ENCODE data around the gene CFAP46.

- no peak for TF ChIP-seq EZH2 (IDR thresholded peaks at IDR 0.05; ENCODE audit: insufficient read depth, poor library complexity, severe bottlenecking)
- no peak for TF ChIP-seq EZH2phosphoT487 (IDR thresholded peaks at IDR 0.05; ENCODE audit: insufficient read depth, low read depth)
Observed at GRCh38 chr10:132975831-132976682, 33.7 kb upstream of the CFAP46 start.

All from GM23248 (cell line).